ENCODE measurements around the gene AGO3.

- TF ChIP-seq POLR2A (IDR thresholded peaks at IDR 0.05) = no peak
- TF ChIP-seq, protein P1, sequence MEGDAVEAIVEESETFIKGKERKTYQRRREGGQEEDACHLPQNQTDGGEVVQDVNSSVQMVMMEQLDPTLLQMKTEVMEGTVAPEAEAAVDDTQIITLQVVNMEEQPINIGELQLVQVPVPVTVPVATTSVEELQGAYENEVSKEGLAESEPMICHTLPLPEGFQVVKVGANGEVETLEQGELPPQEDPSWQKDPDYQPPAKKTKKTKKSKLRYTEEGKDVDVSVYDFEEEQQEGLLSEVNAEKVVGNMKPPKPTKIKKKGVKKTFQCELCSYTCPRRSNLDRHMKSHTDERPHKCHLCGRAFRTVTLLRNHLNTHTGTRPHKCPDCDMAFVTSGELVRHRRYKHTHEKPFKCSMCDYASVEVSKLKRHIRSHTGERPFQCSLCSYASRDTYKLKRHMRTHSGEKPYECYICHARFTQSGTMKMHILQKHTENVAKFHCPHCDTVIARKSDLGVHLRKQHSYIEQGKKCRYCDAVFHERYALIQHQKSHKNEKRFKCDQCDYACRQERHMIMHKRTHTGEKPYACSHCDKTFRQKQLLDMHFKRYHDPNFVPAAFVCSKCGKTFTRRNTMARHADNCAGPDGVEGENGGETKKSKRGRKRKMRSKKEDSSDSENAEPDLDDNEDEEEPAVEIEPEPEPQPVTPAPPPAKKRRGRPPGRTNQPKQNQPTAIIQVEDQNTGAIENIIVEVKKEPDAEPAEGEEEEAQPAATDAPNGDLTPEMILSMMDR (IDR thresholded peaks at IDR 0.05) = no peak
Measured at GRCh38 chr1:35887508-35887907, 43.4 kb upstream of the AGO3 start.
